Activated CD8-positive, alpha-beta T cell treated with anti-CD3 and anti-CD28 coated beads for 36 hours (primary cell): ENCODE results near the gene FSTL4. TPM values are rescaled to one million over a fixed set of nuclear protein-coding genes. Genes with fewer than 3 reads are reported as not detected.

Experiments
- ATAC-seq: fragments of 200-7000 bp; cut with Tn5 transposase; one replicate; pipeline ENCODE4 v1.10.0; 2021; ENCODE audit warnings: mild to moderate bottlenecking, moderate library complexity
- CTCF ChIA-PET: fragments of 350-600 bp; sonication (Branson Sonifier 250); formaldehyde crosslinking; loops from one replicate; lab custom pipeline; 2021; ENCODE audit warnings: antibody characterized with exemption; lab: Charles Lee
- POLR2A ChIA-PET: fragments of 350-600 bp; sonication (Branson Sonifier 250); formaldehyde crosslinking; loops from one replicate; lab custom pipeline; 2021; ENCODE audit warnings: antibody characterized with exemption; lab: Charles Lee
- DNase-seq: peaks from one replicate; pipeline ENCODE4 v3.0.0-alpha.2; 2020
- H3K27ac Mint-ChIP-seq: one replicate; pipeline ENCODE4 v1.8.0; 2021; ENCODE audit warnings: mild to moderate bottlenecking, mixed read lengths
- H3K27me3 Mint-ChIP-seq: one replicate; pipeline ENCODE4 v1.8.0; 2021; ENCODE audit warnings: mixed read lengths
- H3K36me3 Mint-ChIP-seq: one replicate; pipeline ENCODE4 v1.8.0; 2021; ENCODE audit warnings: low read depth, mixed read lengths
- H3K4me1 Mint-ChIP-seq: one replicate; pipeline ENCODE4 v1.8.0; 2021; ENCODE audit warnings: low read depth, mixed read lengths
- H3K4me3 Mint-ChIP-seq: one replicate; pipeline ENCODE4 v1.8.0; 2021; ENCODE audit warnings: mild to moderate bottlenecking, moderate library complexity, mixed read lengths
- H3K9me3 Mint-ChIP-seq: one replicate; pipeline ENCODE4 v1.8.0; 2021; ENCODE audit warnings: mixed read lengths
- intact Hi-C: fragments of 100-400 bp; cut with micrococcal nuclease; formaldehyde crosslinking; loops from one replicate; pipeline ENCODE4 v1.10.0; 2022
- total RNA-seq, 2 experiments: library from RNA; stranded (reverse); gene quantifications; one replicate each; pipeline ENCODE4 v1.2.3, GENCODE V29; 2021
- TF ChIP-seq, protein P1 (sequence below): fragments of 200-600 bp; IDR thresholded peaks from one replicate; pipeline ENCODE4 v1.8.0; 2022; ENCODE audit warnings: antibody characterized with exemption, mild to moderate bottlenecking

The FSTL4 gene
- total RNA-seq, 2 experiments from 2014 or later, result not detected

DNA sequence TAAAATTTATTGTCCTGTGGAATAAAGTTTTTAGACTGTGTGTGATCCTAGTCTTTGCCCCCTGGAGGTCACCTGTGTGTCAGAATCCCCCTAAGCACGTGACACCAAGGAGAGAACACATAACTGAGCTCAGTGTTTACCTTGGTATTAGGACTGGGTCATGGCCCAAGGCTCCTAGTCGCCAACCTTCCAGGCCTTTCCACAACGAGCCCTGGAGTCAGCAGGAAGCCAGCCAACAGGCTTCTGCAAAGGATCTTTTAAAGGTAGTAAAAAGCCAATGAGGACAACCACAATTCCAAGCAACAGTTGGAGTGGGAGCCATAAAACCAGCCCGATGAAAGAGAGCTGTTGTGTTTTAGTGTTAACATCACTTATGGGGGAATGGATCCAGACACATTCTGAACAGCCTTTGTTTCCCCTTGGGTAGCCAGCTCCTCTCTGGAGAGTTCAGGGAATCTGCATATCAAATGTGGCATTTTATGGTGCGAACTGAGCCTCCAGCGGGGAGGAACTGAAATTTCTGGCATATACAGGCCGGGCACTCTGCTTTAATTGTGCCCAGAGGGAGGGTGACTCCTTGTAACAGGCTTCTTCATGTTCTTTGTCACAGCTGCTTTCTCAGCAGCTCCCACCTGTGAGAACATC lies 239.9 kb downstream of the FSTL4 start:
- DNase-seq, result no peak
- TF ChIP-seq, protein P1, sequence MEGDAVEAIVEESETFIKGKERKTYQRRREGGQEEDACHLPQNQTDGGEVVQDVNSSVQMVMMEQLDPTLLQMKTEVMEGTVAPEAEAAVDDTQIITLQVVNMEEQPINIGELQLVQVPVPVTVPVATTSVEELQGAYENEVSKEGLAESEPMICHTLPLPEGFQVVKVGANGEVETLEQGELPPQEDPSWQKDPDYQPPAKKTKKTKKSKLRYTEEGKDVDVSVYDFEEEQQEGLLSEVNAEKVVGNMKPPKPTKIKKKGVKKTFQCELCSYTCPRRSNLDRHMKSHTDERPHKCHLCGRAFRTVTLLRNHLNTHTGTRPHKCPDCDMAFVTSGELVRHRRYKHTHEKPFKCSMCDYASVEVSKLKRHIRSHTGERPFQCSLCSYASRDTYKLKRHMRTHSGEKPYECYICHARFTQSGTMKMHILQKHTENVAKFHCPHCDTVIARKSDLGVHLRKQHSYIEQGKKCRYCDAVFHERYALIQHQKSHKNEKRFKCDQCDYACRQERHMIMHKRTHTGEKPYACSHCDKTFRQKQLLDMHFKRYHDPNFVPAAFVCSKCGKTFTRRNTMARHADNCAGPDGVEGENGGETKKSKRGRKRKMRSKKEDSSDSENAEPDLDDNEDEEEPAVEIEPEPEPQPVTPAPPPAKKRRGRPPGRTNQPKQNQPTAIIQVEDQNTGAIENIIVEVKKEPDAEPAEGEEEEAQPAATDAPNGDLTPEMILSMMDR, result no peak
- Mint-ChIP-seq H3K36me3 (peaks cover under 1% of the 10 kb centered on the region), H3K4me3 (no peak overlapping the region), H3K27me3 (peaks cover 10% of the 10 kb centered on the region), H3K27ac (no peak overlapping the region), H3K4me1 (no peaks in the 10 kb centered on the region), H3K9me3 (peaks cover 7% of the 10 kb centered on the region)
- no peak for ATAC-seq
- POLR2A ChIA-PET, result no interaction called here
- intact Hi-C loops, result no loop called here
- CTCF ChIA-PET, result interaction anchor here (1.0 to 3.1 kb wide), 2 partner anchors 49 to 51 kb away, joined by 3 to 7 read pairs; no protein-coding TSS in a partner anchor

DNA sequence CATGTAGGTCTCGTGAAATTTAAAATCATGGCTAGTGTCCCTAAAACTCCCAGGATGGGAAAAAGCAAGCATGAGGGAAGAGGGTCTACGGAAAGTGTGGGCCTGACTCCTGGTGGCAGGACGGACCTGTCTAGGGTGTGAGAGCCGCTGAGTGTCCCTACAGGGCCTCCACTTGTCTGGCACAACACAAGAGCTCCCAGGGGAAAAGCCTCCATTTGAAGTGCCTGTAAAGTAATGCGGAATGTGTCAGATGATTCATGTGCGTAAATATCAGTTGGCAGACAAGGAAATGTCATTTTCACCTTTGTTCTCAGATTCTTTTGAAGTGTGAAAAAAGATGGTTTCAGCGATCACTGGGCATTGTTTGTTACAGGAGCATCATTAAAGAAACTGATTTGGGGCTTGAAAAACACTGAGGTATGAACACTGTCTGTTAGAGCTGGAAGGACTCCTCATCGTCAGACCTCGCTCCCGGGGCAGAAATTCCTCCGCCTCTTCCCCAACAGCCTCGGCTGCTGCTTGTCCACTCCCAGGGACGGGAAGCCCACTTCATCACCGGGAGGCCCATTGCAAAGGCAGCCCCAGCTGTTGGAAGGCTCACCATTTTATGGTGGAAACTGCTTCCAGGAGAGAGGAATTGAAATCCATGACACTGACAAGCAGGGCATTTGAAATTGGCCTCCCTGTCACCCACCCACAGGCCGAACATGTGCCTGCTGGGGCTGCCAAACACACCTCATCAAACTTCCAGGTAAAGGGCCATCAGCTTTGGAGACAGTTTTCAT lies 240.8 kb downstream of the FSTL4 start:
- H3K36me3 Mint-ChIP-seq, result no peaks in the 10 kb centered on the region
- H3K4me1 Mint-ChIP-seq, result no peaks in the 10 kb centered on the region
- peaks cover 9% of the 10 kb centered on the region for H3K27me3 Mint-ChIP-seq
- ATAC-seq (no peak), DNase-seq (no peak)
- ChIA-PET CTCF (interaction anchor here (1.0 to 3.1 kb wide), 2 partner anchors 18 to 52 kb away, joined by 4 to 7 read pairs; no protein-coding TSS in a partner anchor), POLR2A (no interaction called here)
- intact Hi-C loops, result no loop called here
- no peak overlapping the region for H3K4me3 Mint-ChIP-seq
- no peaks in the 10 kb centered on the region for H3K9me3 Mint-ChIP-seq
- TF ChIP-seq, protein P1, result no peak
- no peak overlapping the region for H3K27ac Mint-ChIP-seq

DNA sequence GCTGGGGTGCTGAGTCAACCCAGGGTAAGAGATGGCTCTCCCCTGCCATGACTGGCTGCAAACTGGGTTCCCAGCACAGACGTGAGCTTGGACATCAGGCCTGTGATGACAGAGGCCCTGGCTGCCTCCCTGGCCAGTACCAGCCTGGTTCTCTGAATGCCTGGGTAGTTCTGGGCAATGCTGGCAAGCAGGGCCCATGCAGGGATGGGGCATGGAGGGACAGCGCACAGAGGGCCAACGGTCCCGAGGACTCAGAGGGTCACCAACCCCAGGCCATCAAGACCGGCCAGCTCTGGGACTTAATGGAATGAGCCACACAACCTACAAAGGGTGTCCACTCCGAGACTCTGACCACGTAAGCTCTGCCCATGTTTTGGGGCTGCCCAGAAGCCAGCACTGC lies 241.4 kb downstream of the FSTL4 start:
- no peak for ATAC-seq
- TF ChIP-seq, protein P1, result no peak

DNA sequence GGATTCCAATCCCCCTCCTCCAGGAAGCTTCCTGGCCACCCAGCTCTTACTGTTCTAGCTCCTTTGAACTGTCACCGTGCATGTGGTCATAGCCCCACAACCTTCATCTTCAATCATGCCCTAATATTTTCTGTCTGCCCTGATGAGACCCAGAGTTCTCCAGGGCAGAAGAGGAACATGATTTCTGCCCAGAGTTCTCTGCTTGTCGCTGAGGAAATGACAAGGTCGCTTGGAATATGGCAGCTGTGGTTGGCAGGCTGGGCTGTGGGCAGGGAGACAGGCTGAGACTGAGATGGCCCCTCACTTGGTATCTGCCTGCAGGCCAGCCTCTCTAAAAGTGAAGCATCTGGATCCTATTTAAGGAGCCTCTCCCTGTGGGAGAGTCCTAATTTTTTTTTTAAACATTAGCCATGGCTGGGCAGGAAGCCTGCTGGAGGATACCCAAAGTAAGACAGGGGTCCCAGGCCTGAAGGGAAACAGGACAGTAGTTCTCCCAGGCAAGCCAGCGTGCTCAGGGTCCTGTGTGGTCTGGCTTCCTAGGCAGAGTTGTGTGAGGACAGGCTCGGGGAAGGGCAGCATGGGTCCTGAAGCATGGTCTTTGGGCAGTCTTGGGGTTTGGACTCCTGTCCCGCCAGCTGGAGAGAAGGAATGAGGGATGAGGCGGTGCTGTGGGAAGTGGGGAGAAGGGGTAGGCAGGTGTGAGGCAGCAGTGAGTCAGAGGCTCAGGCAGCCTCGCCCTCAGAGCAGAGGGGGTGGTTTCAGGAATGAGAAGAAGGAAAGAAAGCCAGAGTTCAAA lies 242.1 kb downstream of the FSTL4 start:
- Mint-ChIP-seq H3K4me3 (no peak overlapping the region), H3K27ac (no peak overlapping the region), H3K27me3 (peaks cover 7% of the 10 kb centered on the region), H3K9me3 (no peaks in the 10 kb centered on the region), H3K4me1 (no peaks in the 10 kb centered on the region), H3K36me3 (no peaks in the 10 kb centered on the region)
- TF ChIP-seq, protein P1, result no peak
- intact Hi-C loops, result no loop called here
- ChIA-PET POLR2A (no interaction called here), CTCF (interaction anchor here (1.0 to 2.4 kb wide), 3 partner anchors 19 to 259 kb away, joined by 3 to 8 read pairs (median 4); no protein-coding TSS in a partner anchor)
- DNase-seq, result no peak
- no peak for ATAC-seq

More for the DNA sequence above, 241.4 kb downstream of the FSTL4 start:
- intact Hi-C loops, result no loop called here
- Mint-ChIP-seq H3K27me3 (peaks cover 9% of the 10 kb centered on the region), H3K27ac (no peak overlapping the region), H3K9me3 (no peaks in the 10 kb centered on the region), H3K36me3 (no peaks in the 10 kb centered on the region), H3K4me3 (no peak overlapping the region), H3K4me1 (no peaks in the 10 kb centered on the region)
- ChIA-PET CTCF (interaction anchor here (1.0 kb wide), 1 partner anchor 19 kb away, joined by 4 read pairs; no protein-coding TSS in a partner anchor), POLR2A (no interaction called here)
- no peak for DNase-seq
